Measurements from ENCODE around the gene ULBP2. TPM values are rescaled to one million over a fixed set of nuclear protein-coding genes. Genes with fewer than 3 reads are reported as not detected.
A peak's percentile ranks its signal among the peaks of the same experiment; 100 is the strongest.

Gene ULBP2
- total RNA-seq, 1 experiment from 2014 or later = 4.9 TPM

- no peak for TF ChIP-seq CTCF (IDR thresholded peaks at IDR 0.05; ENCODE audit: insufficient read depth in 1 of 2, low read depth in 1 of 2, low read length in 1 of 2, severe bottlenecking in 1 of 2, unreplicated experiment in 1 of 2)
- CTCF ChIA-PET = no interaction called here
- Histone ChIP-seq H3K4me1 (0 out of 2 replicates have a peak, but pooled peaks cover 3% of the 10 kb centered on the region), H3K27me3 (replicated peaks; ENCODE audit: control insufficient read depth, insufficient read depth, low read length) (no peaks in the 10 kb centered on the region), H3K9me3 (no peaks in the 10 kb centered on the region), H3K36me3 (ENCODE audit: control insufficient read depth, insufficient read depth, low read length) (no peaks in the 10 kb centered on the region), H3K4me3 (ENCODE audit: low read depth, low read length) (no peak overlapping the region)
- H3K4me1 Mint-ChIP-seq (ENCODE audit: low read depth, unreplicated experiment) = no peaks in the 10 kb centered on the region
- H3K27ac Mint-ChIP-seq (ENCODE audit: unreplicated experiment) = no peak overlapping the region
- BruUV-seq (replicated peaks) = no TSS peak
- POLR2A ChIA-PET = no interaction called here
- no peaks in the 10 kb centered on the region for H3K9me3 Mint-ChIP-seq (ENCODE audit: unreplicated experiment)
- intact Hi-C loops (cut with micrococcal nuclease; ENCODE audit: unreplicated experiment) = no loop called here
- H3K4me3 Mint-ChIP-seq (ENCODE audit: unreplicated experiment) = no peak overlapping the region
- no peak for DNase-seq
- H3K36me3 Mint-ChIP-seq (ENCODE audit: insufficient read depth, unreplicated experiment) = no peaks in the 10 kb centered on the region
- peaks cover 4% of the 10 kb centered on the region for H3K27me3 Mint-ChIP-seq (ENCODE audit: insufficient read depth, unreplicated experiment)
These were observed 6.2 kb downstream of the ULBP2 start for GRCh38 chr6:149948011-149948410.

GRCh38 chr6:149948616-149949015 is 6.8 kb downstream of the ULBP2 start:
- no peaks in the 10 kb centered on the region for H3K9me3 Mint-ChIP-seq (ENCODE audit: unreplicated experiment)
- no peaks in the 10 kb centered on the region for H3K36me3 Mint-ChIP-seq (ENCODE audit: insufficient read depth, unreplicated experiment)
- ChIA-PET CTCF (no interaction called here), POLR2A (no interaction called here)
- no peak for DNase-seq
- H3K27ac Mint-ChIP-seq (ENCODE audit: unreplicated experiment) = no peak overlapping the region
- TF ChIP-seq CTCF (IDR thresholded peaks at IDR 0.05; ENCODE audit: insufficient read depth in 1 of 2, low read depth in 1 of 2, low read length in 1 of 2, severe bottlenecking in 1 of 2, unreplicated experiment in 1 of 2) = no peak
- Histone ChIP-seq H3K36me3 (ENCODE audit: control insufficient read depth, insufficient read depth, low read length) (no peaks in the 10 kb centered on the region), H3K9me3 (no peaks in the 10 kb centered on the region), H3K4me1 (0 out of 2 replicates have a peak, but pooled peaks cover 3% of the 10 kb centered on the region), H3K27me3 (replicated peaks; ENCODE audit: control insufficient read depth, insufficient read depth, low read length) (no peaks in the 10 kb centered on the region), H3K4me3 (ENCODE audit: low read depth, low read length) (no peak overlapping the region)
- H3K27me3 Mint-ChIP-seq (ENCODE audit: insufficient read depth, unreplicated experiment) = peaks cover 4% of the 10 kb centered on the region
- BruUV-seq (replicated peaks) = no TSS peak
- no peaks in the 10 kb centered on the region for H3K4me1 Mint-ChIP-seq (ENCODE audit: low read depth, unreplicated experiment)
- intact Hi-C loops (cut with micrococcal nuclease; ENCODE audit: unreplicated experiment) = no loop called here
- no peak overlapping the region for H3K4me3 Mint-ChIP-seq (ENCODE audit: unreplicated experiment)

GRCh38 chr6:149950423-149950822 is 8.6 kb downstream of the ULBP2 start:
- no peak overlapping the region for H3K4me3 Mint-ChIP-seq (ENCODE audit: unreplicated experiment)
- H3K36me3 Mint-ChIP-seq (ENCODE audit: insufficient read depth, unreplicated experiment) = no peaks in the 10 kb centered on the region
- no peaks in the 10 kb centered on the region for H3K9me3 Mint-ChIP-seq (ENCODE audit: unreplicated experiment)
- ChIA-PET POLR2A (no interaction called here), CTCF (no interaction called here)
- no peak for TF ChIP-seq CTCF (IDR thresholded peaks at IDR 0.05; ENCODE audit: insufficient read depth in 1 of 2, low read depth in 1 of 2, low read length in 1 of 2, severe bottlenecking in 1 of 2, unreplicated experiment in 1 of 2)
- no peak overlapping the region for H3K4me3 ChIP-seq (ENCODE audit: low read depth, low read length)
- H3K27ac Mint-ChIP-seq (ENCODE audit: unreplicated experiment) = no peak overlapping the region
- no peaks in the 10 kb centered on the region for H3K9me3 ChIP-seq
- no peaks in the 10 kb centered on the region for H3K27me3 ChIP-seq (replicated peaks; ENCODE audit: control insufficient read depth, insufficient read depth, low read length)
- H3K36me3 ChIP-seq (ENCODE audit: control insufficient read depth, insufficient read depth, low read length) = no peaks in the 10 kb centered on the region
- peak in 1 of 2 experiments; percentile 28 for DNase-seq
- H3K4me1 ChIP-seq = 0 out of 2 replicates have a peak, but pooled peaks cover 3% of the 10 kb centered on the region
- no peaks in the 10 kb centered on the region for H3K4me1 Mint-ChIP-seq (ENCODE audit: low read depth, unreplicated experiment)
- intact Hi-C loops (cut with micrococcal nuclease; ENCODE audit: unreplicated experiment) = no loop called here
- peaks cover 7% of the 10 kb centered on the region for H3K27me3 Mint-ChIP-seq (ENCODE audit: insufficient read depth, unreplicated experiment)
- BruUV-seq (replicated peaks) = no TSS peak

All from Caco-2 (cell line).